ENCODE data around the gene ACER3. TPM values are rescaled to one million over a fixed set of nuclear protein-coding genes. Genes with fewer than 3 reads are reported as not detected.

ACER3 gene
- total and polyA plus RNA-seq, 2 donors (not counting 1 experiment from before 2014, with no cell fraction given) = 3.3 to 12.9 TPM

- no peaks in the 10 kb centered on the region for H3K4me1 Mint-ChIP-seq
- no peak for ATAC-seq (ENCODE audit: low read depth)
- peaks cover 2 to 35% (median 29%) of the 10 kb centered on the region in 3 donors for H3K9me3 ChIP-seq (ENCODE audit: control extremely low read depth in 1 of 3, control insufficient read depth in 2 of 3, insufficient read depth in 1 of 3, low read length in 2 of 3)
- no peak overlapping the region for H3K4me3 ChIP-seq (ENCODE audit: control extremely low read depth in 1 of 5, extremely low read depth in 1 of 5, insufficient read depth in 1 of 5, low read depth in 2 of 5, low read length in 4 of 5)
- CTCF ChIA-PET = no interaction called here
- no peak overlapping the region for H3K27ac Mint-ChIP-seq
- H3K27me3 ChIP-seq (replicated peaks in 1 of 4; ENCODE audit: control extremely low read depth in 1 of 4, control insufficient read depth in 3 of 4, insufficient read depth in 4 of 4, low read length in 3 of 4) = no peaks in the 10 kb centered on the region
- H3K9ac ChIP-seq (ENCODE audit: low read length) = no peak overlapping the region
- no peaks in the 10 kb centered on the region for H3K27me3 Mint-ChIP-seq
- H3K36me3 ChIP-seq (replicated peaks in 1 of 2; ENCODE audit: control extremely low read depth in 1 of 2, control insufficient read depth in 1 of 2, extremely low read depth in 1 of 2, insufficient read depth in 2 of 2, low read length in 1 of 2) = peaks cover 1 to 5% of the 10 kb centered on the region in 2 experiments
- H4K20me1 ChIP-seq (ENCODE audit: control insufficient read depth, insufficient read depth, low read length, poor library complexity, severe bottlenecking) = no peaks in the 10 kb centered on the region
- H2AFZ ChIP-seq (ENCODE audit: insufficient read depth, low read depth, low read length, poor library complexity, severe bottlenecking) = no peak overlapping the region
- H3K4me2 ChIP-seq (replicated peaks; ENCODE audit: low read depth, low read length, poor library complexity, severe bottlenecking) = no peak overlapping the region
- no peak overlapping the region for H3K27ac ChIP-seq (ENCODE audit: low read length in 2 of 2)
- H3K79me2 ChIP-seq (ENCODE audit: control insufficient read depth, insufficient read depth, low read length) = no peaks in the 10 kb centered on the region
- H3K9me3 Mint-ChIP-seq (ENCODE audit: insufficient read depth) = peaks cover 10% of the 10 kb centered on the region
- TF ChIP-seq CTCF (IDR thresholded peaks at IDR 0.05) (no peak), EZH2 (IDR thresholded peaks at IDR 0.05; ENCODE audit: borderline replicate concordance, insufficient read depth, low read depth, low read length, poor library complexity, severe bottlenecking) (no peak)
- POLR2A ChIA-PET = no interaction called here
- 83% methylated on average over 1 of the region's 2 CpGs for WGBS (ENCODE audit: insufficient coverage)
- intact Hi-C loops (cut with micrococcal nuclease) = no loop called here
- no peak overlapping the region for H3K4me3 Mint-ChIP-seq
- no peaks in the 10 kb centered on the region for H3K4me1 ChIP-seq (ENCODE audit: control insufficient read depth in 2 of 2, insufficient read depth in 2 of 2, low read length in 2 of 2)
- no peak for DNase-seq
These were observed 113.6 kb downstream of the ACER3 start for GRCh38 chr11:76974179-76974891.

GRCh38 chr11:76975513-76975912 lies 114.8 kb downstream of the ACER3 start:
- no peaks in the 10 kb centered on the region for H3K27me3 Mint-ChIP-seq
- intact Hi-C loops (cut with micrococcal nuclease) = no loop called here
- TF ChIP-seq EZH2 (IDR thresholded peaks at IDR 0.05; ENCODE audit: borderline replicate concordance, insufficient read depth, low read depth, low read length, poor library complexity, severe bottlenecking) (no peak), CTCF (IDR thresholded peaks at IDR 0.05) (no peak)
- H3K4me3 Mint-ChIP-seq = no peak overlapping the region
- Histone ChIP-seq H4K20me1 (ENCODE audit: control insufficient read depth, insufficient read depth, low read length, poor library complexity, severe bottlenecking) (no peaks in the 10 kb centered on the region), H3K4me2 (replicated peaks; ENCODE audit: low read depth, low read length, poor library complexity, severe bottlenecking) (no peak overlapping the region), H3K27me3 (replicated peaks in 1 of 4; ENCODE audit: control extremely low read depth in 1 of 4, control insufficient read depth in 3 of 4, insufficient read depth in 4 of 4, low read length in 3 of 4) (no peaks in the 10 kb centered on the region), H3K4me3 (ENCODE audit: control extremely low read depth in 1 of 5, extremely low read depth in 1 of 5, insufficient read depth in 1 of 5, low read depth in 2 of 5, low read length in 4 of 5) (no peak overlapping the region), H2AFZ (ENCODE audit: insufficient read depth, low read depth, low read length, poor library complexity, severe bottlenecking) (no peak overlapping the region), H3K27ac (ENCODE audit: low read length in 2 of 2) (no peak overlapping the region), H3K9ac (ENCODE audit: low read length) (no peak overlapping the region), H3K79me2 (ENCODE audit: control insufficient read depth, insufficient read depth, low read length) (no peaks in the 10 kb centered on the region), H3K4me1 (ENCODE audit: control insufficient read depth in 2 of 2, insufficient read depth in 2 of 2, low read length in 2 of 2) (no peaks in the 10 kb centered on the region), H3K9me3 (ENCODE audit: control extremely low read depth in 1 of 3, control insufficient read depth in 2 of 3, insufficient read depth in 1 of 3, low read length in 2 of 3) (peaks cover 2 to 35% (median 24%) of the 10 kb centered on the region in 3 donors), H3K36me3 (replicated peaks in 1 of 2; ENCODE audit: control extremely low read depth in 1 of 2, control insufficient read depth in 1 of 2, extremely low read depth in 1 of 2, insufficient read depth in 2 of 2, low read length in 1 of 2) (peaks cover 1 to 5% of the 10 kb centered on the region in 2 experiments)
- DNase-seq (no peak), ATAC-seq (ENCODE audit: low read depth) (no peak)
- no peaks in the 10 kb centered on the region for H3K4me1 Mint-ChIP-seq
- H3K27ac Mint-ChIP-seq = no peak overlapping the region
- ChIA-PET POLR2A (no interaction called here), CTCF (no interaction called here)
- H3K9me3 Mint-ChIP-seq (ENCODE audit: insufficient read depth) = peaks cover 9% of the 10 kb centered on the region
